ENCODE measurements around the gene VGLL2. TPM values are rescaled to one million over a fixed set of nuclear protein-coding genes. Genes with fewer than 3 reads are reported as not detected.
"Not testable (repeated sequence)": the region's sequence is repeated elsewhere in the genome, so short reads cannot be mapped to it uniquely, and the experiment has no call there.

VGLL2 gene, protein sequence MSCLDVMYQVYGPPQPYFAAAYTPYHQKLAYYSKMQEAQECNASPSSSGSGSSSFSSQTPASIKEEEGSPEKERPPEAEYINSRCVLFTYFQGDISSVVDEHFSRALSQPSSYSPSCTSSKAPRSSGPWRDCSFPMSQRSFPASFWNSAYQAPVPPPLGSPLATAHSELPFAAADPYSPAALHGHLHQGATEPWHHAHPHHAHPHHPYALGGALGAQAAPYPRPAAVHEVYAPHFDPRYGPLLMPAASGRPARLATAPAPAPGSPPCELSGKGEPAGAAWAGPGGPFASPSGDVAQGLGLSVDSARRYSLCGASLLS
- 38.1 TPM for total RNA-seq
- long read RNA-seq, transcript VGLL2-202 (3 exons, 1,709 nt) = minor isoform, 8 of 71 reads
- long read RNA-seq, transcript VGLL2-201 (4 exons, 2,212 nt) = major isoform, 21 of 71 reads
- long read RNA-seq, partial matches to known transcripts = 26 of 71 reads
- long read RNA-seq, other reads (novel, unspliced or antisense) = 16 of 71 reads

DNA sequence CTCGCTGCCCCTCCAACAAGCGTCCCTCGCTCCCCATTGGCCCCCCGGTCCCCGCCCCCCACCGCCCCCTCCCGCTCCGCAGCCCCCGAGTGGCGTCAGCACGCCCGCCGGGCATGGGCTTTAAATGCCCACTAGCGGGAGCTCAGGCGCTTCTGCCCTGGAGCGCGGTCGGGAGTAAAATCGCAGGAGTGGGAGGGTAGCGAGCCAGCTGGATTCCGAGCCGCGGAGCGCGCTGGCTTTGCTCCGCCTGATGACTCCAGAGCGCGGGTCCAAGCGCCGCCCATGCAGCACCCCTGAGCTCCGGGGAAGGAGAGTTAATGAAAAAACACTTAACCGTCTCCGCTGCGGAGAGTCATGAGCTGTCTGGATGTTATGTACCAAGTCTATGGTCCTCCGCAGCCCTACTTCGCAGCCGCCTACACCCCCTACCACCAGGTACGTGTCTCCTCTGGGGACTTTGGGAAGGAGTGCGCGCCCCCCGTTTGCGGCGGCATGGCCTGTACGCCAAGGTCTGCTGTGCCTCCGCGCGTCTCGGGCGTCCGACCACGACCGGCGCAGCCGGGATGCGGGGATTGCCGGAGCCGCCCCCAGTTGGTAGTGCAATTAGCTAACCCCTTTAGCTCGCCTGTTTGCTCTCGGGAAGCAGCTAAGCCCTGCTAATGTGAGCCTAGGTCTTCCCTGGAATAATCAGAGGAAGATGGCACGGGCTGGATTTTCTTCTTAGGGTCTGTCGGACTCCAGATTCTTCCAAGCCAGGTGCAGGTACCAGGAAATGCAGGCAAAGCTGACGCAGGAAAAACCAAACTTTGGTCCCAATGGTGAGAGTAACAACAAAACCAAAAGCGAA lies at the start of gene VGLL2:
TSS of gene VGLL2 (plus strand) at position 149 of the 847 bp plus-strand sequence. CDS start at position 355, 206 bp downstream.
- no peak for DNase-seq (ENCODE audit: low spot score)
- intact Hi-C loops (cut with DNase I) = loop anchor here (5.0 to 10.0 kb wide), 4 partner anchors 68 to 291 kb away; no protein-coding TSS in a partner anchor

DNA sequence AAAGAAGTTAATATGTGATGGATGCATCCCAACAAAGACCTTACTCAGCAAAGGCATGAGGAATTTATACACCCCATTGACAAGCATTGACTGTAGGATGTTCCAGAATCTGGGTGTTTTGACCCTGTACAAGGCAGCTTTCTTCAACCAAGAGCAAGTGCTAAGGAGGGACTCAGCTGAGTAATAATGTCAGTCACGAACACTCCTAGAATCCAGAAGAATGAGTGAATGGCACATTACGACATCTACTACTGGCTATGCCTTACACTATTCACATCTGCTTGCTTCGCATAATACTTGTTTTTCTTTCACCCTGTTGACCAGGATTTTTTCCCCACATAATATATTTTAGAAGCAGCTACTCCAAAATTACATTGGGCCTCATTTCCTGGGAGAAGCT lies 42.5 kb upstream of the VGLL2 start:
- DNase-seq (ENCODE audit: low spot score) = no peak
- intact Hi-C loops (cut with DNase I) = no loop called here

DNA sequence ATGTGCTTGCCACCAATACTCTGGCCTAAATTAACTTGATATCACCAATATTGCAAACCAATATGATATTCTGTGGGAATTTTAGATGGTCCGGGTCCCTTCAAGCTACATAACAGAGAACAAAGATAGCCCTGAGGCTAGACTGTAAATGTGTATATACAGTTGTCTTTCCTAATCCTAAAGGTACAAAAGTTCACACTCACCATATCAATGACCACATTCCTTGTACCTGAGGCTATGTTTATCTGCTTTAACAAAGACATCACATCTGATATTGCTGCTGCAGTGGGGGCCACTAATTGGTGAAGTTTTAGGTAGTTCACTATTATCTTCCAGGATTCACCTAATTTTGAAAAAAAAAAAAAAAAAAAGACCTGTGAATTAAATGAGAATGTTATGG lies 38.6 kb upstream of the VGLL2 start:
- no peak for DNase-seq (ENCODE audit: low spot score)
- intact Hi-C loops (cut with DNase I) = no loop called here

DNA sequence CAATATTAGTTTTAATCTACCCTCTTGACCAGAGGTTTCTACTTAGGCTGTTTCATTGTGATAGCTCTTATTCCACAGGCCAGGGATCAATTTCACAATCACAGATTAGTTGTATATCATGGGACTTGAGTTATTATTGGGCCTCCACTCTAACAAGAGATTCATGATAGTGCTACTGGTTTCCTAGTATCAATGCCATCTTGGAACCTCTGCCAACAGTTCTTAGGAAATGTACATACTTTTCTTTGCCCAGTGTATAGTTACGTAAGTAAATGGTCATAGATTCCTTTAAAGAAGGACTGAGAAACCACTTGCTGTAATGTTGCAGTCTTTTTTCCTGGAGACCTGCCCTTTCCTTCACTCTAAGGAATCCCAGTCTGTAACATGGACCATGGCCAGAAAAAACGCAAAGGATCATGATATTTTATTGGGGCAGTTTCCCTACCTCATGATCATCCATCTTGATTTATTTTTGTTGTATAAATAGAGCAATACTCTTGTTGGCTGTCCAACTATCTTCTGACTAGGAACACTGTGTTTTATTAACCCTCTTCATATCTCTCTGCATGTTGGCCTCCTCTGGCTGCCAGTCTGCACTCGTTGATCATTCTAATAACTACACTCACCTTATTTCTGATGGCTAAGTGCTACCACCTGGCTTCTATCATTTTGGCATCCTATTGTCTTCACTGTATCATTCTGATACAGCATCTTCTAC lies 38.0 kb upstream of the VGLL2 start:
- intact Hi-C loops (cut with DNase I) = no loop called here
- DNase-seq (ENCODE audit: low spot score) = no peak

DNA sequence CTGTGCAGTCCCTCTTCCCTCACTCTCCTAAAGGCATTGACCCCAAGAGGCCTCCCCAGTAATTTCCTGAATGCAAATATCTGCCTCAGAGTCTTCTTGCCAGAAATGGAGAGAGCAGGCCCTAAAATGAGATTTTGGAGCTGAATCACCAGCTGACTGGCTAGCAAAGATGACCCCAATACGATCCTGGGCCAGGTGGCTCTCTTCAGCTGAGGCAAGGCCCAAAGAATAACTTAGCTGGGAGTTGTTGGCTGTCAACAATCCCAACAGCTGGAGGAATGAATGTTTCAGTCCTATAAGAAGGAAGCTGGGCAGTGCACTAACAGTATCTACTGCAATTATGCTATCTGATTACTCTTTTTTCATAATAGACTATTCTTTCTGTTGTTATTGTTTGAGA lies 37.2 kb upstream of the VGLL2 start:
- no peak for DNase-seq (ENCODE audit: low spot score)
- intact Hi-C loops (cut with DNase I) = no loop called here

DNA sequence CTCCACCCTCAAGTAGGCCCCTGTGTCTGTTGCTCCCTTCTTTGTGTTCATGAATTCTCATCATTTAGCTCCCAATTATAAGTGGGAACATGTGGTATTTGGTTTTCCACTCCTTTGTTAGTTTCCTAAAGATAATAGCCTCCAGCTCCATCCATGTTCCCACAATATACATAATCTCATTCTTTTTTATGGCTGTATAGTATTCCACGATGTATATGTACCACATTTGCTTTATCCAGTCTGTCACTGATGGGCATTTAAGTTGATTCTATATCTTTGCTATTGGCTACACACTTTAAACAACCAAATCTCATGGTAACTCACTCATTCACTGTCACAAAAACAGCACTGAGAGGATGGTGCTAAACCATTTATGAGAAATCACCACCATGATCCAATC lies 35.5 kb upstream of the VGLL2 start:
- intact Hi-C loops (cut with DNase I) = no loop called here
- DNase-seq (ENCODE audit: low spot score) = no peak

DNA sequence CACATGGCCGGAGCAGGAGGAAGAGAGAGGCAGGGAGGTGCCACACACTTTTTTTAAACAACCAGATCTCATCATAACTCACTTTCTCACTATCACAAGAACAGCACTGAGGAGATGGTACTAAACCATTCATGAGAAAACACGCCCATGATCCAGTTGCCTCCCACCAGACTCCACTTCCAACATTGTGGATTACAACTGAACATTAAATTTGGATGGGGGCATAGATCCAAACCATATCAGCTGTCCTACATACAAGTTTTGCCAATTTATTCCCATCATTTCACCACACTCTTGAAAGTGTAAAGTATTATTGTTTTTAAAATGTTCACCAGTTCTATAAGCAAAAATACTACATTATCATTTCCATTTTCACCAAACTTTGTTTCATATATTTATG lies 33.9 kb upstream of the VGLL2 start:
- intact Hi-C loops (cut with DNase I) = no loop called here
- DNase-seq (ENCODE audit: low spot score) = no peak

DNA sequence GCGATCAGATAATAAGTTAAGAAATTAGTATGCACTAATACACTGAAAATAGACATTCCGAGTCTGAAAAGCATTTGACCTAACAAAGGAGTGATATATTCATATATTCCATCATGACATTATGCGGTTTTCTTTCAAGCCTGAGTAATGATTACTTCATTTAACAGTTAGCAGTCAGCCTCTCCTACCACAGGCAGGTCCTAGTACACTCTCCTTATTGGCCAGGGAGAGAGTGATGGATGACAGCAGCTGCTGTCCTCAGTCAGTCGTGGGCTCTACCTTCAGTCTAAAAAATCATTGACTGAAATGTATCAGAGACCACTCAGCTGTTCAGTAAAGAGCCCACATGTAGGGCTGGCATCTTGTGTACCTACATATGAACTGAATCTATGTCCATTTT lies 33.2 kb upstream of the VGLL2 start:
- DNase-seq (ENCODE audit: low spot score) = no peak
- intact Hi-C loops (cut with DNase I) = no loop called here

DNA sequence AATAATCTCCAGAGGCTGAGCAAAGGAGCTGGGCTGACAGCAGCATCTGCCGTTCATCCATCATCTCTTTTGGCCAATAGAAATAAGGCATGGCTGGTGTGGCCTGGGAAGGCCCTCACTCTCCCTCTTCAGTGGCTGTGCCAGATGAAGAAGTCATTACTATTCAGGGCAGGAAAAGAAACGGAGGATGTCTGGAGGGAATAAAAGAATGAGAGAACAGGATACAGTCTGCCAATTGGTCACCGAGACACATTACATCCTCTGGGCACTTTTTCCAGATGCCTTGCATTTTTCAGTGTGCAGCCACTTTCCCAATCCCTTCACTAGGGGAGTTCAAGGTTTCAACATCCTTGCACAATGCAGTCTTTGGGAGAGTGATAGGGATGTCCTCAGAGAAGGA lies 32.2 kb upstream of the VGLL2 start:
- intact Hi-C loops (cut with DNase I) = no loop called here
- DNase-seq (ENCODE audit: low spot score) = no peak

DNA sequence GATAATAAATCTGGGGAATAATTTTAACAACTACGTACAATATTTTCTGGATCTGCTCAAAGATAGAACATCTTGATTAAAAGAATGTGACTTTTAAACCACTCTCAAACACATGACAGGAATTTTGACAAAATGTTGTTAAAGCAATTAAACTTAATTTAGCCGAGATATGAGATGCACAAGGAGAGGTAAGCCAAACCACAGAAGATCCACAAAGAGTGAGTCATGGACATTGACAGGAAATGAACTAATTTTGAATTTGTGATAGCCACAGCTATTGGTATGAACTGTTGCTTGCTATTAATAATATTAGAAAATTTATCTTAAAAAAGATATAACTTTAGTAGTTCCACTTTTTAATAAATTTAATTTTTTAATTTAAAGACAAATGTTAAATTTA lies 27.8 kb upstream of the VGLL2 start:
- no peak for DNase-seq (ENCODE audit: low spot score)
- intact Hi-C loops (cut with DNase I) = no loop called here

DNA sequence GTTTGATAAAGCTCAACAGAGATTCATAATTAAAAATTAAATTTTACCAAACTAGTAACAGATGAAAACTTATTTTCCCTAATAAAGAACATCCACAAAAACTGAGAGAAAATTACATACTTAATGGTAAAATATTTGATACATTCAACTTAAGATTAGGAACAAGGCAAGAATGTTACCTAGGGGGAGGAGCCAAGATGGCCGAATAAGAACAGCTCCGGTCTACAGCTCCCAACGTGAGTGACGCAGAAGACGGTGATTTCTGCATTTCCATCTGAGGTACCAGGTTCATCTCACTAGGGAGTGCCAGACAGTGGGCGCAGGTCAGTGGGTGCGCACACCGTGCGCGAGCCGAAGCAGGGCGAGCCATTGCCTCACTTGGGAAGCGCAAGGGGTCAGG lies 20.8 kb upstream of the VGLL2 start:
- intact Hi-C loops (cut with DNase I); DNase-seq (ENCODE audit: low spot score): not testable (repeated sequence)

DNA sequence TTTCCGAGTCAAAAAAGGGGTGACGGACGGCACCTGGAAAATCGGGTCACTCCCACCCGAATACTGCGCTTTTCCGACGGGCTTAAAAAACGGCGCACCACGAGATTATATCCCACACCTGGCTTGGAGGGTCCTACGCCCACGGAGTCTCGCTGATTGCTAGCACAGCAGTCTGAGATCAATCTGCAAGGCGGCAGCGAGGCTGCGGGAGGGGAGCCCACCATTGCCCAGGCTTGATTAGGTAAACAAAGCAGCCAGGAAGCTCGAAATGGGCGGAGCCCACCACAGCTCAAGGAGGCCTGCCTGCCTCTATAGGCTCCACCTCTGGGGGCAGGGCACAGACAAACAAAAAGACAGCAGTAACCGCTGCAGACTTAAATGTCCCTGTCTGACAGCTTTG lies 20.4 kb upstream of the VGLL2 start:
- intact Hi-C loops (cut with DNase I); DNase-seq (ENCODE audit: low spot score): not testable (repeated sequence)

DNA sequence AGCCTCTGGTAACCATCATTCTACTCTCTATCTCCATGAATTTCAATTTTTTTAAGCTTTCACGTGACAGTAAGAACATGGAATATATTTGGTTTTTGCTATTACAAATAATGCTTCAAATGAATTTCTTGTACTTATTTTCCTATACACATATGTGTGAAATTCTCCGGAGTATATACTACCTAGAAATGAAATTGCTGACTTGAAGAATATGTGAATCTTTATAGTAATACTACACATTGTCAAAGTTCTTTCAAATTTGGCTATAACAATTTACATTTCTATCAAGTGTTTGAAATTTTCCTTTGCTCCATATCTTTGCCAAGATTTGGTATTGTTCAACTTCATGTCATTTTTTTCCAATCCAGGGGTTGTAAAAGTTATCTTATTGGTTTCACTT lies 11.6 kb upstream of the VGLL2 start:
- DNase-seq (ENCODE audit: low spot score) = no peak
- intact Hi-C loops (cut with DNase I) = no loop called here

DNA sequence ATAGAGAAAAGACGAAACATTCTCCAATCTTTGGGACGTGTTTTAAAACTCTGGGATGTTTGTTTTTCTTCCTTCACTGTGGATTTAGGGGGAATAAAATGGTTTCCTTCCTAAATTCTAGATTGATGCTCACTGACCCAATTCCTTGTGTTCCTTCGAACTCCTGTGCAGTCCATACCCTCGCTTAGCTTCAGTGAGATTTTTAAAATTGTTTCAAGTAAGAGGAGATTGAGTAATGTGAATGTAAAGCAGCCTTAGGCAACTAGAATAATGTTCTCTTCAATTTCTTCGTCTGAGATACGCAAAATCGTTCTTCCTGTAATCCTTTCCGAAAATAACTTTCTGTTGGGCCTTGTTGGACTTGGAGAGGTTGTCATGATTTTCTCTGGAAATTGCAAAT lies 2.6 kb upstream of the VGLL2 start:
- intact Hi-C loops (cut with DNase I) = loop anchor here (10.0 kb wide), 2 partner anchors 98 to 288 kb away; no protein-coding TSS in a partner anchor

DNA sequence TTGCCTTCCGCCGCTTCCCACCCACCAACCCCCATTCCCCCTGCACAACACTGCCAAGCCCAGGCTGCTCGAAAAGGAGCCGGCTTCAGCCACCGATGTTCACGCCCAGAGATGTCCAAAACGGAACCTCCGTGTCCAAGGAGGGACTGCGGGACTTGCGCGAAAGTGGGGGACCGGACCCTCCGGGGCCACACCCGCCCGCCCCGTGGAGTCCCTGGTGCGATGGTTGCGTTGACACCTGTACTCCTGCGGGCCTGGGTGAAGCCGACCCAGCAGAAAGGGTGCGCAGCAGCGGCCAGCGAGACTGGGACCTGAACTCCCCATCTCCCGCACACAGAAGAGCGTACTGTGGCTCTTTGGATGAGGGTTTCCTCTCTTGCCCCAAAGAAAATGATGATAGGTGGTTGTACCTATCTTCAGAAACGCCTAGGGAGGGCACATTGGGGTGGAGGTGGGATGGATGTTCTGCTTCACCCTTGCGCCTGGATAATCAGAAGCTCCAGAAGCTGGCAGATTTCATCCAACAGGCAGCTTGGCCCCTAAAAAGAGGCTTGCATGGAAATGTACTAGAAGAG lies 1.9 kb upstream of the VGLL2 start:
- DNase-seq (ENCODE audit: low spot score) = no peak
- intact Hi-C loops (cut with DNase I) = loop anchor here (10.0 kb wide), 2 partner anchors 99 to 289 kb away; no protein-coding TSS in a partner anchor

More for the DNA sequence above, 2.6 kb upstream of the VGLL2 start:
- no peak for DNase-seq (ENCODE audit: low spot score)

DNA sequence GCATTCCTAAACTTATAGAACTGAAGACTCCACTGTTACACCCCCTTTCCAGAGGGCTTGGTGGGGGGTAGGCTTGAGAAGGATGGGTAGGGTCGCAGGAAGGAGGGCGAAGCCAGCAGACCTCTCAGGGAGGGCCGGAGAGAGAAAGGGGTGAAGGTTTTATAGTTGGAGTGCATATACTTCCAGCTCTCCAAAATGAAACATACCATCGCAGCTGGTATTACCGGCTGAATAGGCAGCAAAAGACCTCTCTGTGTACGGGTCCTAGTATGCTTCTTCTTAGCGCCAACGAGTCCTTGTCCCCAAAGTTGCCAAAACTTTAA lies 1.0 kb upstream of the VGLL2 start:
- DNase-seq (ENCODE audit: low spot score) = no peak
- intact Hi-C loops (cut with DNase I) = loop anchor here (10.0 kb wide), 2 partner anchors 100 to 290 kb away; no protein-coding TSS in a partner anchor

DNA sequence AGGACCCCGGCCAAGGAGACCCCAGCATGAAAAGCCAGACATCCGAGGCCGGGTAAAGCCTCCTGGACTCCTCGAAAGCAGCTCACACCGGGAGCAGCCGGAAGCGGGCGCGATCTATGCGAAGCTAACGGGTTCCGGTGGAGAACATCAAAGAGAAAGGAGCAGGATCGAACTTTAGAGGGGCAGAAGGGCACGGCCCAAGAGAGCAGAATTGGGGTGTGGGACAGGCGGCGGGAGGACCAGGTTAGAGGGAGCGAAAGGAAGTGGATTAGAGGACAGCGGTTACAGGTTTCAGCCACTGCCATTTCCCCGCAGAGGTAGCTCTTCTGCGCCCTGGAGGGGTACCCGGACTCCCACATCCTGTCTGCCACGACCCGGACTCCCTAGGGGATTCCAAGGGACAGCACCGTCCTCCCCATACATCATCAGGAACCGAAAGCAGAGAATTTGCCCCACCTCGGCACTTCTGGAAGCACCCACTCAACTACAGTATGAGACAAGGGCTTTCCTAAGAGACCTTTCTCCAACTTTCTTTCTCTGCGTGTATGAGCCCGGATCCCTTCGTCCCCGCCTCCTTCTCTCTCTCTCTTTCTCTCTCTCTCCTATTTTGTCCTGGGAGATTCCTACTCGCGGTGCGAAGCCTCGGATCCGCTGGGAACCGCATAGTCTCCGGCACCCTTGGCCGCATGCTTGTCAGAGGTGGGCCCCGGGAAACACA lies 507 bp upstream of the VGLL2 start:
- intact Hi-C loops (cut with DNase I) = loop anchor here (5.0 to 10.0 kb wide), 4 partner anchors 68 to 290 kb away; no protein-coding TSS in a partner anchor
- no peak for DNase-seq (ENCODE audit: low spot score)

DNA sequence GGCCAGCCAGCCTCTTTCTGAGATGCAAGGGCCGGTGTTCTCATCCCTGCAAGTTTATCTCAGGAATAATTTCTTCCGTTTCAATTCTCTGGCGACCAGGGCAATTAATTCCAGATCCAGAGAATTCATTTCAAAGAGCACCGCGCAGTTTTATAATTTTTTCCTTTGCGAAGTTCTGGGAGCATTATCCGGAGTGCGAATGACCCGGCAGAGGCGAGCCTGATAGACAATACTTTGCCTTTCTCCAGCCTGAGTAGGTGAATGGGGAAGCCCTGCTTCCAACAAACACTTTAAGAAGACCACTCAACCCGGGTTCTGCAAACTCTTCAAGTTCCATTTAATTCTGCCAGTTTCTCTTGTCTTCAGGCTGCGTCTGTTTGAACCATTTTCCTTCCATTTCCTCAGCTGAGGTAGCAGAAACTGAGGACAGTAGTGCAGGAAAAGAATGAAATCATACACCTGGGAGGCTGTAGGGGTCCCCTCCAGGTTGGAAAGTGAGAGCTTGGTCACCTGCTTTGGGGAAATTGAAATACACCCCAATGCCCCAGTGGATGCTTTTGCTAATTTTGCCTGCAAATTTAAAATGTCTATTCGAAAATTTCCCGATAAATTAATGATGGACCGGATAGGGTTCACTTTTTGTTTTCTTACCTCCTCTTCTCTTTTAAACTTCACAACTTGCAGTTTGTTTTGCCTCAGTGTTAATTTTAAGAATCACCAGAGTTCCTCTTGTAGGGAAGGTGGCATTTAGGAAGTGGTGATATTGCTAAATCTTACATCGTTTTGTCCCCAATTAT lies 1.1 kb downstream of the VGLL2 start:
- intact Hi-C loops (cut with DNase I) = loop anchor here (5.0 to 10.0 kb wide), 4 partner anchors 69 to 292 kb away; no protein-coding TSS in a partner anchor
- DNase-seq (ENCODE audit: low spot score) = no peak
